ENCODE results near the gene TBC1D13. TPM values are rescaled to one million over a fixed set of nuclear protein-coding genes. Genes with fewer than 3 reads are reported as not detected.
A peak's percentile ranks its signal among the peaks of the same experiment; 100 is the strongest.

Gene TBC1D13
- total and polyA plus RNA-seq, 2 of the 13 experiments (the other 11 are each of a cell fraction or from before 2014, with no cell fraction given) = 17.9 to 19.7 TPM

- peak; percentile 93 for TF ChIP-seq DZIP1 (CRISPR knock-in tag; IDR thresholded peaks at IDR 0.05)
- TF ChIP-seq UBTF (CRISPR knock-in tag; IDR thresholded peaks at IDR 0.05) = peak; percentile 90
- TF ChIP-seq MEIS2 (CRISPR knock-in tag; IDR thresholded peaks at IDR 0.05) = peak; percentile 84; the same call in 1 of the 2 replicates
- 0 out of 2 replicates have a peak, but pooled peaks have one; percentile 44 for TF ChIP-seq ZNF275 (CRISPR knock-in tag; IDR thresholded peaks at IDR 0.05; ENCODE audit: borderline replicate concordance)
- peak; percentile 63; the same call in 1 of the 2 replicates for TF ChIP-seq ZBTB44 (CRISPR knock-in tag; IDR thresholded peaks at IDR 0.05)
- TF ChIP-seq ZFP36L1 (CRISPR knock-in tag; IDR thresholded peaks at IDR 0.05) = peak; percentile 92
- peak; percentile 86; the same call in 1 of the 2 replicates for TF ChIP-seq ZNF468 (CRISPR knock-in tag; IDR thresholded peaks at IDR 0.05)
- TF ChIP-seq DRAP1 (CRISPR knock-in tag; IDR thresholded peaks at IDR 0.05) = no peak
- 0 out of 2 replicates have a peak, but pooled peaks have one; percentile 20 for TF ChIP-seq CREB1 (IDR thresholded peaks at IDR 0.05)
- no peak for TF ChIP-seq CREB1 (CRISPR knock-in tag; IDR thresholded peaks at IDR 0.05)
- TF ChIP-seq ZNF558 (CRISPR knock-in tag; IDR thresholded peaks at IDR 0.05; ENCODE audit: borderline replicate concordance) = peak; percentile 91; the same call in 1 of the 2 replicates
- peak; percentile 72; the same call in 1 of the 2 replicates for TF ChIP-seq ZBTB42 (CRISPR knock-in tag; IDR thresholded peaks at IDR 0.05)
- TF ChIP-seq GMEB2 (CRISPR knock-in tag; IDR thresholded peaks at IDR 0.05; ENCODE audit: low read depth) = peak; percentile 82
- TF ChIP-seq ZNF790 (CRISPR knock-in tag; IDR thresholded peaks at IDR 0.05; ENCODE audit: borderline replicate concordance) = 0 out of 2 replicates have a peak, but pooled peaks have one; percentile 81
- TF ChIP-seq HES4 (CRISPR knock-in tag; IDR thresholded peaks at IDR 0.05; ENCODE audit: borderline replicate concordance) = peak; percentile 84
- peak; percentile 53; the same call in 1 of the 2 replicates for TF ChIP-seq DR1 (CRISPR knock-in tag; IDR thresholded peaks at IDR 0.05)
- TF ChIP-seq ZNF317 (CRISPR knock-in tag; IDR thresholded peaks at IDR 0.05) = peak; percentile 92
Observed at GRCh38 chr9:128786681-128787601, at the start of gene TBC1D13 (continued).
